Epidermal melanocyte (primary cell): ENCODE measurements around the gene GOLGA3.
"Not testable (repeated sequence)": the region's sequence is repeated elsewhere in the genome, so short reads cannot be mapped to it uniquely, and the experiment has no call there.

Source experiments
- DNase-seq: peaks from one replicate; pipeline ENCODE4 v3.0.0; 2011; ENCODE audit warnings: low spot score; ENCODE audit not compliant: insufficient read length

Gene GOLGA3

DNA sequence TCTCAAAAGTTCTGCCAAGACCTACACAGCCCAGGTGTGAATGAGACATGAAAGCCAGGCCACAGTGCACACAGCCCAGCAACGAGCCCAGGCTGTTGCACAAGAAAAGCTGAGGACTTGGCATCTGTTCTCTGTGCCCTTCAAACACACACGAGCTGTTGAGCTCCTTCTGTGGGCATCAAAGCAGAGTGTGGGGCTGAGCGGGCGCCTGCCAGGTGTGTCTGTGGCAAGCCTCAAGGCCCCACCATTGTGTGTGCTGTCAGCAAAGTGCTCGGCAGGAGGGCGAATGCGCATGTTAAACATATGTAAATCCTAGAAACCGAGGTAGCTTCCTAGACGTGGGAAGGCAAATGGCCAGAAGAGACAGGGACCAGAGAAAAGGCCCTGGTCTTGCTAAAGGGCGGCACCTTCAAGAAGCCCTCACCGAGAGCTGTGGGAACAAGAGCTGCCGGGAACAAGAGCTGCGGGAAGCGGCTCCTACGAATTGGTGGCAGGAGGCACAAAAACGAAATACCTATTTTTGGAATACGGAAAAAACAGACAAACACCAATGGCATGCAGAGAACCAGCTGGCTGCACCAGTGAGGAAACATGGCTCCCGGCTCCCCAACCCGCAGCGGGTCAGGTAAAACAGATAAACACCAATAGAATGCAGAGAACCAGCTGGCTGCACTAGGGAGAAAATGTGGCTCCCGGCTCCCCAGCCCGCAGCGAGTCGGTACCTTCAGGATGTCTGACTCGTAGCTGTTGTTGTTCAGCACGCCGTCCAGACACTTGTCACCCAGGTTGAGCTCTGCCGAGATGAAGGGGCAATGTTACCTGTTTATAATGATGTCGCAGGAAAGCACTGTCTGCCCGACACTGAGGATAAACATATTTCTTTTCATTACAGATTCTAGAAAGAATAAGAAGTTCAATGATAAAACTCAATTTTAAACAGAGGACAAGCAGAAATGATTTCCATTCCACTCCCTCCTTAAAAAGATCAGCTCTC lies 19.0 kb upstream of the GOLGA3 start:
- DNase-seq, result no peak

DNA sequence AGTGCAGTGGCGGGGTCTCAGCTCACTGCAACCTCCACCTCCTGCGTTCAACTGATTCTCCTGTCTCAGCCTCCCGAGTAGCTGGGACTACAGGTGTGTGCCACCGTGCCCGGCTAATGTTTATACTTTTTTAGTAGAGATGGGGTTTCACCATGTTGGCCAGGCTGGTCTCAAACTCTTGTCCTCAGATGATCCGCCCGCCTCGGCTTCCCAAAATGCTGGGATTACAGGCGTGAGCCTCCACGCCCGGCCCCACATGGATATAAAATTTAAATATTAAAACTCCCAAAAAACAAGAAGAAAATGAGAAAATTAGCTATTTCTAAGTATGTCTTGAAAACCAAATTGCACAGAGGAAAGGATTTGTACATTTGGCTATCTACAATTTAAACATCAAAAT lies 16.0 kb upstream of the GOLGA3 start:
- not testable (repeated sequence) for DNase-seq

DNA sequence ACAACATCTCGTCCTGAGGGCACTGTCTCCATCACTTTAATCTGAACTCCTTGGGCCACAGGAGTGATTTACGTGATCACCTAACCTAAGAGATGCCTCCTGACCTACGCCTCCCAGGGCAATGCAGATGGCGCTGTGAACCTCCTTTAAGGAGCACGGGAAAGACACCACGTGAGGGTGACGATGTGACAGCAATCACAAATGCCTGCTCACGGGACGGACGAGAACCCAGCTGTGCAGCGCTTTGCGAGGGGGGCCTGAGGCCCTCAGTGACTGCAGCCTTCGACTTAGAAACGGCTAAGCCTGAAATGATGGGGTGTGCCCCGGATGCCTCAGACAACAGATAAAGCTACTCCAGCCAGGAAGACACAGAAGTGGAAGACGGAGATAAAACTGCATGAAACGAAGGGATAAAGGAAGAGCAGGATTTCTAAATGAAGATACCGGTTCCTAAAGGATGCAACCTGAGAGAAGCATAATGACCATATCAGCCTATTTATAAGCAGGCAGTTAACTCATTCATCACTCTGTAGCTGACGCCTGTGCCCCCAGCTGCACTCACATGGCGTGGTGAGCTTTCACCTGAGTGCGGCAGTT lies 13.9 kb upstream of the GOLGA3 start:
- DNase-seq, result no peak

DNA sequence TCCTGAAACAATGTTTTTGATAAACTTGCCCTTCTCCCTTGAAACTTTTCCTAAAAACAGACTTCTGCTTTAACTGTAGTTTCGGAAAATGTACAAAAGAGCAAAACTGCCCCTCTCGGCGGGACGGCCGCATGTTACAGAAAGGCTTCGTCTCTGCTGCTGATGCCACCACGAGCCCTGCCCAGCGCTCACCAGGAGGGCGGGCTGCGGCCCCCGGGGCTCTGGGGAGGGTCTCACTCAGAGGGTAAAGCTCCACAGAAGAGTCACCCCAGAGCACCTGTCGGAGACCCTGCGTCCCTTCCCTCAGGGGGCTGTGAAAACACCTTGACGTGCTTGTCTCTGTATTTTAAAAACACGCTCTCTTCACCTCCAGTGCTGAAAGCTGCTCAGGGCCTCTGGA lies 12.5 kb upstream of the GOLGA3 start:
- DNase-seq, result no peak

DNA sequence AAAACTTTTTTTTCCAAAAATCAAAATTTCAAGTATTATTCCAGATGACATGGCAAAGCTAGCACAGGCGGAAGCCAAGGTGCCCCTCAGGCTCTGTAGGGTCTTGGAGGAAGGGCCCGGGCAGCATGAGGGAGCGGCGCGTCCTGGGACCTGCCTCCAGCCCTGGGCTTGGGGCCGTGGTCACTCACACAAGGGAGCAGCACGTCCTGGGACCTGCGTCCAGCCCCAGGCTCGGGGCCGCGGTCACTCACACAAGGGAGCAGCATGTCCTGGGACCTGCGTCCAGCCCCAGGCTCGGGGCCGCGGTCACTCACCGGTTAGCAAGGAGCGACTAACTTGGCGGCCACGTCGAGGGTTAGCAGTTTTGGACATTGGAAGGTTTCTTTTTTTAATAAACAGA lies 11.9 kb upstream of the GOLGA3 start:
- no peak for DNase-seq

DNA sequence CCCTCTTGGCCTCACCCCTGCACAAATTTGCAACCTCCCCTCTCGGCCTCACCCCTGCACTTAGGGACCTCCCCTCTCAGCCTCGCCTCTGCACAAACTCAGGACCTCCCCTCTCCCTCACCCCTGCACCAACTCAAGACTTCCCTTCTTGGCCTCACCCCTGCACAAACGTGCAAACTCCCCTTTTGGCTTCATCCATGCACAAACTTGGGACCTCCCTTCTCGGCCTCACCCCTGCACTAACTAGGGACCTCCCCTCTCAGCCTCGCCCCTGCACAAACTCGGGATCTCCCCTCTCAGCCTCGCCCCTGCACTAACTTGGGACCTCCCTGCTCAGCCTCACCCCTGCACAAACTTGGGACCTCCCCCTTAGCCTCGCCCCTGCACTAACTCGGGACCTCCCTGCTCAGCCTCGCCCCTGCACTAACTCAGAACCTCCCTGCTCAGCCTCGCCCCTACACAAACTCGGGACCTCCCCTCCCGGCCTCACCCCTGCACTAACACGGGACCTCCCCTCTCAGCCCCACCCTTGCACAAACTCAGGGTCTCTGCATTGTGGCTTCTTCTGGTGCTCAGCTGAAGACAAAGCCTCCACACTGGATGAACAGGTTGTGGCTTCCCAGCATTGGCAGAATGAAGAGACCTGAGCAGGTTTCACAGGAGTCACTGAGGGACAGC lies 11.0 kb upstream of the GOLGA3 start:
- no peak for DNase-seq

DNA sequence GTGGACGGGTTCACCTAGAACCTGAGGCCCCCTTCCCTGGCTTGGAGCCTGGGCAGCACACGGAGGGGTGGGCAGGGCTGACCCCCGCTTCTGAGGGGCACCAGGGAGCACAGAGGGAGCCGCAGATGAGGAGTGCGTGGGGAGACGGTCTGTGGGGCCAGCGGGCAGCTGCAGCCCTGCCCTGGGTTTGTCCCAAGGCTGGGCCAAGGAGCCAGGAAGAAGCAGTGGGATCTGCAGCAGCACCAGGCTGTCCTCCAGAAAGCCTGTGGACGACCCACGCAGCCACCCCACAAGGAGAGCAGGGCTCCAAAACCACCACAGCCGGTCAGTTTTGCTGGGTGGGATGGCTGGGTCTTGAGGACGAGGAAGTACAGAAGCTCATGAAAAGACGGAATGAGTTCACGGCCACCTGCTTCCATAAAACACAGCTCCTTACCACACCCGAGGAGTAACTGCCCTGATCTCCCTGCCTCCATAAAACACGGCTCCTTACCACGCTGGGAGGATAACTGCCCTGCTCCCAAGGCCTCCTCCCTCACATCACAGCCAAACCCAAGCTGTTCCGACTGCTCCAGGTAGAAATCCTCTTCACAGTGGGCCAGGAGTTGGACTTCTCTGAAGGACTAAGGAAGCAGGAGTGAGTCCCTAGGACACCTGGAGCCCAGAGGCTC lies 9.9 kb upstream of the GOLGA3 start:
- DNase-seq, result no peak

DNA sequence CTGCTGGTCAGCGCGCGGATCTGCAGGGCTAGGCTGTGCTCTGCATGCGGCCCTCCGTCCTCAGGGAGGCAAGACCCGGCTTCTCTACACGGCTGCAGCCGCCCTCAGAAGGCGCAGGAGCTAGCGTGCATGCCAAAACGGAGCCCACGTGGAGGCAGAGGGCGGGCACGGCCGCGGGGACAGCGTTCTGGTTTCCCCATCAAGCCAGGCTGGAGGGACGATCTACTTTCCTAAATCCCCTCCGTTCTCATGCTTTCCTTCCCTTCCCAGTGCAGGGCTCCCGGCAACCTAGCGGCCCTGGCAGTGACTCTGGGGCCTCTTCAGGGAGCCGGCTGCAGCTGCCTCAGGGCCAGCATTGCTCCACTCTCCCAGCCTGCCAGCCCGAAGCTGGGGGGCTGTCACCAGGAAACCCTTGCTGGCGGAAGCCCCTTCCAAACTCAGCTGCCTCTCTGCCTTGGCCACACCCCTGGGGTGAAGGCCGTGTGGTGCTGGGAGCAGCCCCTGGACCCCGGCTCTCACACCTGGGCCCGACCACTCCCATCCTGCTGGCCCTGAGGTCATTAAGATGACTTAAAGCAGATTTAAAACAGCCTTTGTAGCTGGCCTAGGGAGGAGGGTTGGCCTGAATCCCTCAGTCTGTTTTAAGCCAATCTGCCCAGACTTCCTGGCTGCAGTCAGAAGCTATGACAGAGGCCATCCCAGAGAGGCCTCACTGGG lies 9.2 kb upstream of the GOLGA3 start:
- no peak for DNase-seq

DNA sequence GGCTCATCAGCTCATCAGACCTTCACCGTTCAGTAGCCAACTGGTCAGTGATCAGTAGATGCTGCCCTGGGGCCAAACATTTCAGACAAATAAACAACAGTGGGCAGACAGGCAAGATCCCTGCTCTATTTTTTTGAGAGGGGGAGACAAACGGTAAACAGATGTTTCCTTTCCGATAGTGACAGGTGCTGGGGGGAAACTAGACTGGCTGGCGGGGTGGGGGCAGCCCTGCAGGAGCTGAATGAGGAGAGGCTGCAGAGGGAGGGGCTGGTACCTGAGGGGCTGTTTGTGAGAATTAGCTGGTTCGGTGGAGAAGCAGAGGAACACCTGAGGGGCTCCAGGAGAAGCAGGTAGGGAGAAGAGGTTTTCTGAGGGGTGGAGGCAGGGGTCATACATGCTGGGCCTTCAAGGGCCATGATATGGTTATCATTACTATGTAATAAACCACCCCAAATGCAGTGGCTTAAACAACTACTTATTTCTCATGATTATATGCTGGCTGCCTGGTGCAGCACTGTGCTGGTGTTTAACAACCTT lies 8.2 kb upstream of the GOLGA3 start:
- no peak for DNase-seq

DNA sequence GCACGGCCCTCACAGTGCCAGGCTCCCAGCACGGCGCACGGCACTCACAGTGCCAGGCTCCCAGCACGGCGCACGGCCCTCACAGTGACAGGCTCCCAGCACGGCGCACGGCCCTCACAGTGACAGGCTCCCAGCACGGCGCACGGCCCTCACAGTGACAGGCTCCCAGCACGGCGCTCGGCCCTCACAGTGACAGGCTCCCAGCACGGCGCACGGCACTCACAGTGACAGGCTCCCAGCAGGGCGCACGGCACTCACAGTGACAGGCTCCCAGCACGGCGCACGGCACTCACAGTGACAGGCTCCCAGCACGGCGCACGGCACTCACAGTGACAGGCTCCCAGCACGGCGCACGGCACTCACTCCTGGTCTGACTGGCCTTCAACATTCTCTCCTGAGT lies 7.6 kb upstream of the GOLGA3 start:
- not testable (repeated sequence) for DNase-seq

DNA sequence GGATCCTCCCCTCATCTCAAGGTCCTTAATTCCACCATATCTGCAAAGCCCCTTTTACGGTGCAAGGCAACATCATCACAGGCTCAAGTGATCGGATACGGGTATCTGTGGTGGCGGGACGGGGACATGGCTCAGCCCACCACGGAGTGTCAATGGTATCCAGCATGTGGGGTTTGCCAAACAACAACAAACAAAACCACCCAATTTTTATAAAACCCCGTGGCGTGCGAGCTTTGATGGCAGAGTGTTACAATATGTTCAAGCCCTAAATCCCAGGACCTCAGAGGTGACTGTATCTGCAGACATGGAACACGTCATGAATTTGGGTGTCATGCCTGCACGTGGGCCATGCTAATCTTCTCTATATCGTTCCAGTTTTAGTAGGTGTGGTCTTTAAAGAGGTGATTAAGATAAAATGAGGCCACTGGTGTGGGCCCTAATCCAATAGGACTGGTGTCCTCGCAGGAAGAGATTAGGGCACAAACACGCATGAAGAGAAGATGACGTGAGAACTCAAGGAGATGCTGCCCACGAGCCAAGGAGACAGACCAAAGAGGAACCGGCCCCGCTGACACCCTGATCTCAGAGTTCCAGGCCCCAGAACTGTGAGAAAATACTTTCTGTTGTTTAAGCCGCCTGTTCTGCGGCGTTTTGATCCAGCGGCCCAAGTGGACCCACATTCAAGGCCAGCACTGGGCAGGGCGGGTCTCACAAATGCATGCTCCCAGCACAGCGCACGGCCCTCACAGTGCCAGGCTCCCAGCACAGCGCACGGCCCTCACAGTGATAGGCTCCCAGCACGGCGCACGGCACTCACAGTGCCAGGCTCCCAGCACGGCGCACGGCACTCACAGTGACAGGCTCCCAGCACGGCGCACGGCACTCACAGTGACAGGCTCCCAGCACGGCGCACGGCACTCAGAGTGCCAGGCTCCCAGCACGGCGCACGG lies 6.7 kb upstream of the GOLGA3 start:
- no peak for DNase-seq

DNA sequence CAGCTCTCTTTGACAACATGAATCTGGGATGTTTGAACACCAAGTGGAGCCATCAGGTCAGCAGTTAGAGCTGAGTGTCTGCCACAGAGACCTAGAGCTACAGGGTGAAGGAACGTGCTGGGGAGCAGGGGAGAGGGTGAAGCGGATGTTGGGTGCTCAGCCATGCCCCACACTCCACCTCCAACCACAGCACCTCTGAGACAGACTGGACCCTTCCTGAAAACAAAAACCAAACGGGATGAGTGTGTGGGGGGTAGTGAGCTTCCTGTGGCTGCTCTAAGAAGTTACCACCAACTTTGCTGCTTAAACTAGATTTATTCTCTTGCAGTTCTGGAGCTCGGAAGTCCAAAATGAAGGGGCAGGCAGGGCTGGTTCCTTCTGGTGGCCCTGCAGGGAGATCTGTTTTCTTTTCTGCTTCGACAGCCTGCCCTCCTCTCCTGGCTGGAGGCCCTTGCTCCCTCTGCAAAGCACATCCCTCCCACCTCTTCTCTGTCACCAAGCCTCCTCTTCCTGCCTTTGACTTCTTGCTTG lies 5.6 kb upstream of the GOLGA3 start:
- DNase-seq, result no peak

DNA sequence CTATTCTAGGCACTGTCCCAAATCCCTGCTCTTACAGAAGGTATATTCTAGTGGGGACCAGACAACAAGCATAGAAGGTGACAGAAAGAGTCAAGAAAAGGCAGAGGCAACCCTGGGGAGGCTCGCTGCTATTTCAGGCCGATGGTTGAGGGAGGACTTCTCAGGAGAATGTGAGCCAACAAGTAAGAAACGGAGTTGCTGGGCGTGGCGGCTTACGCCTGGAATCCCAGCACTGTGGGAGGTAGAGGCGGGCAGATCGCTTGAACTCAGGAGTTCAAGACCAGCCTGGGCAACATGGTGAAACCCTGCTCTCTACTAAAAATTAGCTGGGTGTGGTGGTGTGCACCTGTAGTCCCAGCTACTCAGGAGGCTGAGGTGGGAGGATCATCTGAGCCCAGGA lies 4.7 kb upstream of the GOLGA3 start:
- DNase-seq, result no peak

DNA sequence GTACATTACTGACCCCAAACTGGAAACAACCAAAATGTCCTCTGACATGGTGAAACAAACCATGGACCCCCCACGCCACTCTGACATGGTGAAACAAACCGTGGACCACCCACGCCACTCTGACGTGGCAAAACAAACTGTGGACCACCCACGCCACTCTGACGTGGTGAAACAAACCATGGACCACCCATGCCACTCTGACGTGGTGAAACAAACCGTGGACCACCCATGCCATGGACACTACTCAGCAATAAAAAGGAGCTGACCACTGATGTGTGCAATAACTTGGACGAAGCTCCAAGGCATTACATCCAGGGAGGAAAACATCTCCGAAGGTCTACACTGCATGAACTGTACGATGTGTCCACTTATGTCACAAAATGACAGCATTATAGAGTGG lies 3.1 kb upstream of the GOLGA3 start:
- DNase-seq, result no peak

DNA sequence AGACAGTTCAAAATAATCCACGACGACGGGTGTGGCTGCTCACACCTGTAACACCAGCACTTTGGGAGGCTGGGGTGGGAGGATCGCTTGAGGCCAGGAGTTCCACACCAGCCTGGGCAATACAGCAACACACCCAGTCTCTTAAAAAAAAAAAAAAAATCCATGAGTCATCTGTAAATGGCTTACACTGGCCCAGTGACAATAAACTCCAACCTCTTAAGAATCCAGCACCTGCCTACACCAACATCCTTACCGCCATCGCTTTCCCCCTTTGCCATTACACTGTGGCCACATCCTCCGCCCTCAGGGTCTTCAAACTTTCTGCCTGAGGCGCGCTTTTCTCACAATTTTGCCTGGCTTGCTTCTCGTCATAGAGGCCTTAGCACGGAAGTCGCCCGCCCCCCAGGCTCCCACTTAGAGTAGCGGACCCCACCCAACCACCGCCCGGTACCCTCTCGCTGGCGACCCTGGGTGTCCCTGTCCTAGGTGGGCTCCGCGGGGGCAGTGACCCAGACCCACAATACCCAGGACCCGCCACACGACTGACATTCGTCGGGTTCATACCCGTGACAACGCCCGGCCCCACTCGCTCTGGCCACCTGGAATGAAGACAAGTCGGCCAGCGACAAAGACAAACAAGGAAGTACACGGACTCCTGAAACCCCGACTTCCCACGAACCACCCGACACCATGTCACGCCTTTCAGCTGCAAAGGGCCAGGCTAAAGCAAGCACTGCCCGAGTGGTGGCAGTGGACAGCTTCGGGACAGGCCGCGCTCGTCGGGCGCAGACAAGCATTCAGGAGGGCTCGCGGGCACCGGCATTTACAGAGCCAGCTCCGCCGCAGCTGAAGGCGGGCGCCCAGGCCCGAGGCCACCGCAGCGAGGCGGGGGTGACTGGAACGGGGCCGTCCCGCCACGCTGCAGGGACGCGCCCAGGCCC lies 636 bp downstream of the GOLGA3 start:
- DNase-seq, result peak; percentile 40

DNA sequence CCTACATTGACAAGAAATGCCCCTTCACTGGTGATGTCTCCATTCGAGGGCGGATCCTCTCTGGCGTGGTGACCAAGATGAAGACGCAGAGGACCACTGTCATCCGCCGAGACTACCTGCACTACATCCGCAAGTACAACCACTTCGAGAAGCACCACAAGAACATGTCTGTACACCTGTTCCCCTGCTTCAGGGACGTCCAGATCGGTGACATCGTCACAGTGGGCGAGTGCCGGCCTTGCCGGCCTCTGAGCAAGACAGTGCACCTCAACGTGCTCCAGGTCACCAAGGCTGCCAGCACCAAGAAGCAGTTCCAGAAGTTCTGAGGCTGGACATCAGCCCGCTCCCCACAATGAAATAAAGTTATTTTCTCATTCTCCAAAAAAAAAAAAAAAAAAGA lies 2.8 kb downstream of the GOLGA3 start:
- DNase-seq, result no peak

DNA sequence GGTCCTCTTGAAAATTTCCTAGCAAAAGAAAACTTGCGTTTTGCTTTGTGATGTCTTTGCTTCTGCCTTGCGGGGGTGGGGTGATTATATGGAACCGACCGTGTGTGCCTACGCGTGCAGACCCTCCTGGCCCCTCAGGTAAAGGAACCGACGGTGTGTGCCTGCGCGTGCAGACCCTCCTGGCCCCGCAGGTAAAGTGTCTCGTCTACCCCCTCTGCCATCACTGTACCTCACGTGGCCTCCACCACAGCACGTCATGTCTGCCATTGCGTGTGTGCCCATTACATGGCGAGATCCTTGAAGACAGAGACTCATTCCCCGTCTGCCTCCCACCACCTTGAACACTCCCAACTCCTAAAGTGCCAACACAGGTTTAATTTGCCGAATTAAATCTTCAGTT lies 3.6 kb downstream of the GOLGA3 start:
- no peak for DNase-seq

DNA sequence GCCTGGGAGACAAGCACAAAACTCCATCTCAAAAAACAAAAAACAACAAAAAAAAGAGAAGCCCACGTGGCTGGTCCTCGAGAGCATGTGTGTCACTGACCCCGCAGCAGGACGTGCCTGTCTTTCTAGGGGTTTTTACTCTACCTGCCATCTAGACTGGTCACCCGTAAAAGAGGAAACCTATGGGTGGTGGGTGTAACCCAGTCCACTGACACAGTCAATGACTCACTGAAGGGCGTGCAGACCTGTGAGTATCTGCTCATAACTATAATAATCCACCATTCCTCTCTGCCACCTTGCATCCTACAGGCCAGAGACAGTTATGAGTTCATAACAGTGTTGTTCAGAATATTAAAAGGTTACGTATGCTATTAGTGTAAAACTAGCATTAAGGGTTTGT lies 4.6 kb downstream of the GOLGA3 start:
- no peak for DNase-seq
